Measurements from ENCODE around the gene CENPP. TPM values are rescaled to one million over a fixed set of nuclear protein-coding genes. Genes with fewer than 3 reads are reported as not detected.

CENPP gene
- total and polyA plus RNA-seq, 4 donors, result 0.62 to 8.7 (median 1.3) TPM

- no peaks in the 10 kb centered on the region for H3K4me1 ChIP-seq (ENCODE audit: control insufficient read depth in 4 of 4, insufficient read depth in 4 of 4, low read length in 3 of 4)
Measured at GRCh38 chr9:92516521-92516920, 190.8 kb downstream of the CENPP start.

GRCh38 chr9:92517046-92517445, 191.3 kb downstream of the CENPP start:
- Histone ChIP-seq H3K36me3 (ENCODE audit: control insufficient read depth in 4 of 4, insufficient read depth in 3 of 4, low read depth in 1 of 4, low read length in 3 of 4) (peaks cover 1 to 11% (median 10%) of the 10 kb centered on the region in 4 donors), H3K27me3 (ENCODE audit: control insufficient read depth in 4 of 4, insufficient read depth in 4 of 4, low read length in 3 of 4) (no peaks in the 10 kb centered on the region), H3K27ac (ENCODE audit: low read depth in 1 of 2, low read length in 2 of 2) (no peak overlapping the region), H3K4me3 (ENCODE audit: low read depth in 1 of 3, low read length in 3 of 3) (no peak overlapping the region), H3K9me3 (ENCODE audit: control insufficient read depth in 4 of 4, low read length in 3 of 4) (no peaks in the 10 kb centered on the region), H3K4me1 (ENCODE audit: control insufficient read depth in 4 of 4, insufficient read depth in 4 of 4, low read length in 3 of 4) (no peaks in the 10 kb centered on the region), H3K9ac (ENCODE audit: low read depth in 1 of 2, low read length in 2 of 2) (no peak overlapping the region)
- DNase-seq (ENCODE audit: low spot score), result no peak
- WGBS, result 91% methylated on average over 3 of the region's 3 CpGs
- TF ChIP-seq REST (IDR thresholded peaks at IDR 0.05) (no peak), ZBTB33 (IDR thresholded peaks at IDR 0.05) (no peak), HNF4A (conservative IDR thresholded peaks at IDR 0.05) (no peak), SP1 (IDR thresholded peaks at IDR 0.05) (no peak), RXRA (IDR thresholded peaks at IDR 0.05) (no peak), RAD21 (IDR thresholded peaks at IDR 0.05) (no peak), NR2F2 (IDR thresholded peaks at IDR 0.05) (no peak), EGR1 (IDR thresholded peaks at IDR 0.05; ENCODE audit: low read depth in 2 of 2) (no peak)

More at GRCh38 chr9:92516521-92516920, 190.8 kb downstream of the CENPP start:
- no peaks in the 10 kb centered on the region for H3K9me3 ChIP-seq (ENCODE audit: control insufficient read depth in 4 of 4, low read length in 3 of 4)
- no peaks in the 10 kb centered on the region for H3K27me3 ChIP-seq (ENCODE audit: control insufficient read depth in 4 of 4, insufficient read depth in 4 of 4, low read length in 3 of 4)
- no peak overlapping the region for H3K4me3 ChIP-seq (ENCODE audit: low read depth in 1 of 3, low read length in 3 of 3)
- H3K36me3 ChIP-seq (ENCODE audit: control insufficient read depth in 4 of 4, insufficient read depth in 3 of 4, low read depth in 1 of 4, low read length in 3 of 4), result peaks cover 1 to 11% (median 10%) of the 10 kb centered on the region in 4 donors
- WGBS, result 99% methylated on average over 1 of the region's 1 CpG
- no peak for TF ChIP-seq MAX (IDR thresholded peaks at IDR 0.05)
- TF ChIP-seq GABPA (IDR thresholded peaks at IDR 0.05 in 1 of 2, conservative IDR thresholded peaks at IDR 0.05 in 1 of 2), result no peak
- TF ChIP-seq HNF4A (conservative IDR thresholded peaks at IDR 0.05), result no peak
- TF ChIP-seq ATF3 (IDR thresholded peaks at IDR 0.05), result no peak
- no peak for TF ChIP-seq RAD21 (IDR thresholded peaks at IDR 0.05)
- no peak for TF ChIP-seq ZBTB33 (IDR thresholded peaks at IDR 0.05)
- TF ChIP-seq REST (IDR thresholded peaks at IDR 0.05), result no peak
- no peak for TF ChIP-seq FOXA2 (IDR thresholded peaks at IDR 0.05)
- no peak for TF ChIP-seq JUND (IDR thresholded peaks at IDR 0.05)
- DNase-seq (ENCODE audit: low spot score), result no peak
- H3K9ac ChIP-seq (ENCODE audit: low read depth in 1 of 2, low read length in 2 of 2), result no peak overlapping the region
- no peak overlapping the region for H3K27ac ChIP-seq (ENCODE audit: low read depth in 1 of 2, low read length in 2 of 2)
